Measurements from ENCODE around the gene KLF13. TPM values are rescaled to one million over a fixed set of nuclear protein-coding genes. Genes with fewer than 3 reads are reported as not detected.
"Not testable (repeated sequence)": the region's sequence is repeated elsewhere in the genome, so short reads cannot be mapped to it uniquely, and the experiment has no call there.

Gene KLF13
- total RNA-seq, 2 donors from 2014 or later, result 95.1 to 153 TPM

DNA sequence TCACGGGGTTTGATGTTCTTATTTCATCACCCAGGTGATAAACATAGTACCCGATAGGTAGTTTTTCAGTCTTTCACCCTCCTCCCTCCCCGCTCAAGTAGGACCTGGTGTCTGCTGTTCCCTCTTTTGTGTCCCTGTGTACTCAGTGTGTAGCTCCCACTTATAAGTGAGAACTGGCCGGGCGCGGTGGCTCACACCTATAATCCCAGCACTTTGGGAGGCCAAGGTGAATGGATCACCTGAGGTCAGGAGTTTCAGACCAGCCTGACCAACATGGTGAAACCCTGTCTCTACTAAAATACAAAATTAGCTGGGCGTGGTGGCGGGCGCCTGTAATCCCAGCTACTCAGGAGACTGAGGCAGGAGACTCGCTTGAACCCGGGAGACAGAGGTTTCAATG, 29.5 kb downstream of the KLF13 start:
- H3K36me3 Mint-ChIP-seq; H3K9me3 Mint-ChIP-seq; H3K27me3 Mint-ChIP-seq; ATAC-seq; DNase-seq (ENCODE audit: low spot score): not testable (repeated sequence)
- Mint-ChIP-seq H3K4me1 (ENCODE audit: low read depth in 2 of 2) (peaks cover 74 to 80% of the 10 kb centered on the region in 2 donors), H3K4me3 (peak overlapping the region; percentile 87), H3K27ac (peak overlapping the region; percentile 83 to 99)

- H3K36me3 Mint-ChIP-seq, result peaks cover 7% of the 10 kb centered on the region
- DNase-seq (ENCODE audit: low spot score) (no peak), ATAC-seq (no peak)
- H3K9me3 Mint-ChIP-seq, result no peaks in the 10 kb centered on the region
- H3K4me3 Mint-ChIP-seq, result peak overlapping the region; percentile 87
- H3K27me3 Mint-ChIP-seq, result no peaks in the 10 kb centered on the region
- peaks cover 77 to 84% of the 10 kb centered on the region in 2 donors for H3K4me1 Mint-ChIP-seq (ENCODE audit: low read depth in 2 of 2)
- H3K27ac Mint-ChIP-seq, result peak overlapping the region; percentile 83 to 99
Observed at GRCh38 chr15:31357148-31357547, 30.5 kb downstream of the KLF13 start.

GRCh38 chr15:31358163-31358562, 31.5 kb downstream of the KLF13 start:
- Mint-ChIP-seq H3K27ac (peak overlapping the region; percentile 83 to 99), H3K4me1 (ENCODE audit: low read depth in 2 of 2) (peaks cover 76 to 85% of the 10 kb centered on the region in 2 donors), H3K4me3 (peak overlapping the region; percentile 89), H3K27me3 (no peaks in the 10 kb centered on the region), H3K36me3 (peaks cover 7% of the 10 kb centered on the region), H3K9me3 (no peaks in the 10 kb centered on the region)
- ATAC-seq, result no peak
- no peak for DNase-seq (ENCODE audit: low spot score)

DNA sequence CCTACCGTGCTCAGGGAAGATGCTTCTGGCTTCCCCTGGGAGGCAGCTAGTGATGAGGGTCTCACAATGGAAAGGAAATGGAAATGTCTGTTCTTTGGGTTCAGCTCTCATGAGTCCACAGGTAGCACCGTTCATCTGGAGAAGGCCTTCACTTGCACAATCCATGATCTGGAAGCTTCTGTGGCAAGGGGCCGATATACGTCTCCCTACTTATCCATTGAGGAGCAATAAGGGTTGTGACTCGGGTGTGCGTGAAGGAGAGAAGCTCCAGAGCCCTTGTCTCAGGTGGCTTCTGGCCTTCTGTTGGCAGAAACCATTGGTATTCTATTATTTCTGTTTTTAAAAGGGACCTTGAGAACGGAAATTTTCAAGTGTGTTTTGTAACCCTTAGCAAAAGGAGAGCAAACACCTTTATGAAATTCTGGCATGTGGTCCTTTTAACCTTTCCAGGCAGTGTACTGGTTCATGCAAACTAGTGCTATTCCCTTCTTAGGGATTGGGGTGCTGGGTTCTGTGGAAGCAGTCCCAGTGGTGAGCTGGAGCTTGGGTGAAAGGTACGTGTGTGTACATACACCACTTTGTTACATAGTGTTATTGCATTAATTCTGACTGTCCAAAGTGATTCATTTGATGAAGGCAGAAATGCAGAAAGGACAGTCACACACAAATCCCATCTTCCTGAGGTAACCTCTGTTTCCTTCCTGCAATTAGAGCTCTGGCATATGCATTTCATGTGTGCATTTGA, 32.5 kb downstream of the KLF13 start:
- Mint-ChIP-seq H3K4me1 (ENCODE audit: low read depth in 2 of 2) (peaks cover 82 to 88% of the 10 kb centered on the region in 2 donors), H3K36me3 (peaks cover 7% of the 10 kb centered on the region), H3K27me3 (no peaks in the 10 kb centered on the region), H3K9me3 (no peaks in the 10 kb centered on the region), H3K4me3 (peak overlapping the region; percentile 89), H3K27ac (peak overlapping the region; percentile 83 to 99)
- ATAC-seq (no peak), DNase-seq (ENCODE audit: low spot score) (no peak)

- Mint-ChIP-seq H3K36me3 (peaks cover 7% of the 10 kb centered on the region), H3K4me3 (peak overlapping the region; percentile 89), H3K4me1 (ENCODE audit: low read depth in 2 of 2) (peaks cover 85 to 94% of the 10 kb centered on the region in 2 donors), H3K27me3 (no peaks in the 10 kb centered on the region), H3K27ac (peak overlapping the region; percentile 83 to 99), H3K9me3 (no peaks in the 10 kb centered on the region)
- DNase-seq (ENCODE audit: low spot score) (no peak), ATAC-seq (no peak)
Observed at GRCh38 chr15:31359702-31360111, 33.1 kb downstream of the KLF13 start.

GRCh38 chr15:31360158-31360561, 33.5 kb downstream of the KLF13 start:
- H3K27ac Mint-ChIP-seq, result peak overlapping the region; percentile 83 to 99
- H3K9me3 Mint-ChIP-seq, result no peaks in the 10 kb centered on the region
- DNase-seq (ENCODE audit: low spot score), result no peak
- peak overlapping the region; percentile 89 for H3K4me3 Mint-ChIP-seq
- H3K4me1 Mint-ChIP-seq (ENCODE audit: low read depth in 2 of 2), result peaks cover 83 to 99% of the 10 kb centered on the region in 2 donors
- ATAC-seq, result no peak
- no peaks in the 10 kb centered on the region for H3K27me3 Mint-ChIP-seq
- H3K36me3 Mint-ChIP-seq, result peaks cover 7% of the 10 kb centered on the region

DNA sequence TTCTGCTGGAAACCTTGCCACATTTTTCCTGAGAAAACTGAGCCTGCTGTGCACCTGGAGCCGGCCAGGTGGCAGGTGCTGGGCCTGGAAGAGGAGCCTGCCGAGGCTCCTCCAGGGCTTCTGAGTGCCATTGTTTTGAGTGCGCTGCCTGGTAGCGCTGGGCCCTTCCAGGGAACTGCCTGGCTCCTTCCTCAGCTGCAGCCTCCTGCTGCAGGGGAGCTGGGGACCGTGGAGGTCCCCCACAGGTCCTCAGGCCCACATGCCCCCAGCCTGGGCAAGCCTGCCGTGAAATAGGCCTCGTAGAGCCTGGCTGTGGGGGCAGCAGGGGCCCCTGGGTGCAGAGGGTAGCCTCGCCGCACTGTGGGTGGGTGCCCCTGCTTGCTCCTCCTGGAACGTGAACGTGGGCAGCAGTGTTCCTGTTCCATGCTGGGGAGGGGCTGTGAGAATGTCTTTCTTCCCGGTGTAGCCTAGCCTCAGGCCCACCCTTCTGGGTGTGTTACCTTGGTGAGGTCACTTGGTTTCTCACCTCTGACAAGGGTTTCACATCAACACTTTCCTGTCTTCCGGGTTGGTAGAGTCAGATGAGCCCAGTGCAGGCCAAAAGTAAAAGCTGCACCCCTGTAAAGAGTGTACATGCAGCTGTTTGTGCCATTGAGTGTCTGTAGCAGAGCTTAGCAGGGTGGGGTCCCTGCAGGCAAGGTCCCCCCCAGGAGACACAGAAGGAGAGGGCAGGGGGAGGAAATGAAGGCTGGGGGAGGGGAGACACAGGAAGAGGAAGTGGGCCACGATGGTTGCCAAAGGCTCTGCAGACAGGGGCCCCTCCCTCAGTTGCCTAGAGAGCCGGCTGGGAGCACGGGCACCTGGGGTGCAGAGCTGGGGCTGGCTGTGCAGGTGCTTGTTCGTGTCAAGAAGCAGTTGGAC, 34.5 kb downstream of the KLF13 start:
- Mint-ChIP-seq H3K4me1 (ENCODE audit: low read depth in 2 of 2) (peaks cover 83 to 98% of the 10 kb centered on the region in 2 donors), H3K27me3 (no peaks in the 10 kb centered on the region), H3K4me3 (peak overlapping the region; percentile 89), H3K36me3 (peaks cover 7% of the 10 kb centered on the region), H3K27ac (peak overlapping the region; percentile 83 to 99), H3K9me3 (no peaks in the 10 kb centered on the region)
- peak; percentile 76 for DNase-seq (ENCODE audit: low spot score)
- ATAC-seq, result peak; percentile 77 to 80

DNA sequence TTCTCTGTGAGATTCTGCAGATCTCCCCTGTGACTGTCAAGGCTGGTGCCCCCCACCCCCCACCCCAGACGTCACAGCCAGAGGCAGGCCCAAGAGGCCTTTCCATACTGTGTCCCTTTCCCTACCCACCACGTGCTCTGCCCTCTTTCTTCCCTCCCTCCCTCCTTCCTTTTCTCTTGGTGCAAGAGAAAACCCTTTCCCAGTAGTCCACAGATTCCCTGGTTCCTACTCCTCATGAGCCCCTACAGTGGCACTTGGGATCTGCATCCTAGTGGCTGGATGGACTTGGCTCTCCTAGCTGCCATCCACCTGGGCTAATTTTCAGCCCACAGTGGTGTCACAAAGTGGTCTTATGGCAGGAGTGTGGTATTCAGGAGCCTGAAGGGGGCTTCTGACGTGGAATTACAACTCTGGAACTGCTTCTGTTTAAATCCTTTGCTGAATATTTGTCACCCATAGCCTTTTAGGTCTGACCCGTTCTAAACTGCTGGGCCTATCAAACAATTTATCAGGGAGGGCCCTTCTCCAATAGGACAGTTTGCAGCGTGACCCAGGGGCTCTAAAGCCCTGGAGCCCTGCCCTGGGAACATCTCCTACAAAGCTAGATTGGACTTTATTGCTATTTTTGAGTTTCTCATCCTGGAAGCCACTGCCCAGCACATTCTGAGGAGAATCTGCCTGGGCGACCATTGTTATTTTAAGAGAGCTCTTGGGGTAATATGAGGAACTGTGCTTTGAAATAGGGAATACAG, 35.3 kb downstream of the KLF13 start:
- DNase-seq (ENCODE audit: low spot score) (no peak), ATAC-seq (no peak)
- H3K4me1 Mint-ChIP-seq (ENCODE audit: low read depth in 2 of 2), result peaks cover 83 to 98% of the 10 kb centered on the region in 2 donors
- H3K27me3 Mint-ChIP-seq, result no peaks in the 10 kb centered on the region
- peak overlapping the region; percentile 89 for H3K4me3 Mint-ChIP-seq
- H3K27ac Mint-ChIP-seq, result peak overlapping the region; percentile 83 to 99
- peaks cover 3% of the 10 kb centered on the region for H3K36me3 Mint-ChIP-seq
- H3K9me3 Mint-ChIP-seq, result no peaks in the 10 kb centered on the region

- peaks cover 85 to 99% of the 10 kb centered on the region in 2 donors for H3K4me1 Mint-ChIP-seq (ENCODE audit: low read depth in 2 of 2)
- no peak for DNase-seq (ENCODE audit: low spot score)
- no peak for ATAC-seq
- H3K27me3 Mint-ChIP-seq, result no peaks in the 10 kb centered on the region
- H3K27ac Mint-ChIP-seq, result peak overlapping the region; percentile 83 to 99
- H3K4me3 Mint-ChIP-seq, result peak overlapping the region; percentile 89
- H3K36me3 Mint-ChIP-seq, result no peaks in the 10 kb centered on the region
- no peaks in the 10 kb centered on the region for H3K9me3 Mint-ChIP-seq
Observed at GRCh38 chr15:31362886-31363285, 36.3 kb downstream of the KLF13 start.

- DNase-seq (ENCODE audit: low spot score), result peak; percentile 39
Observed at GRCh38 chr15:31364301-31365031, 37.8 kb downstream of the KLF13 start.

DNA sequence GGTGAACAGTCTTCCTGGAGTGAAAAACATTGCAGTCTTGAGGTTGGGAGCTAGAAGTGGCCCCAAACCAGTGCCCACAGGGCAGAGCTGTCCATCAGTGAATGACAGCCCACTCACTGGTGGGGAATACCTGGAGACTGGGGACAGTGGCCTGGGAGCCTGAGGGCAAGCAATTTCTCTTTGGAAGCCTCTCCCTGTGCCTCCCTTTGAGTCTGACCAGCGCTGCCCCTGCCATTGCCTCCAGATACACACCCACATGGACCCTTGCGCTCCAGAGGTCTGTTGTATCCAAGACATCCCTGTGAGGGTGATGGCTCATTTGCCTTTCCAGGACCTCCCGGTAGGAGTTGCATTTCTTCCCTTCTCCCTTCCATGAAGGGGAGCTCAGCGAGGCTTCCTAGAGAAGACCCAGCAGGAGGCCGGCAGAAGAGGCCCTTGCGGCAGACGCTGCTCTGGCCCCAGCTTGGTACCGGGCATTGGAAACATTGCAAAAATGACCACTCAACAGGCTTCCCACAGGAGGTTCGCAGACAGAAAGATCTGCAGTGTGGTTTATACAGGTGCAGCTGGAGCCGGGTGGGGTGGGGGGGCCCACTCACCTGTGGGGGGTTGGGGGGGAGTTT, 38.5 kb downstream of the KLF13 start:
- Mint-ChIP-seq H3K9me3 (no peaks in the 10 kb centered on the region), H3K27ac (peak overlapping the region; percentile 83 to 99), H3K36me3 (peaks cover 7% of the 10 kb centered on the region), H3K4me3 (peak overlapping the region; percentile 89), H3K4me1 (ENCODE audit: low read depth in 2 of 2) (peaks cover 86 to 99% of the 10 kb centered on the region in 2 donors), H3K27me3 (no peaks in the 10 kb centered on the region)
- DNase-seq (ENCODE audit: low spot score) (peak; percentile 49), ATAC-seq (no peak)

More at GRCh38 chr15:31364301-31365031, 37.8 kb downstream of the KLF13 start:
- peaks cover 86 to 99% of the 10 kb centered on the region in 2 donors for H3K4me1 Mint-ChIP-seq (ENCODE audit: low read depth in 2 of 2)
- H3K4me3 Mint-ChIP-seq, result peak overlapping the region; percentile 89
- peak overlapping the region; percentile 83 to 99 for H3K27ac Mint-ChIP-seq
- no peaks in the 10 kb centered on the region for H3K9me3 Mint-ChIP-seq
- H3K27me3 Mint-ChIP-seq, result no peaks in the 10 kb centered on the region
- peaks cover 1% of the 10 kb centered on the region for H3K36me3 Mint-ChIP-seq
- no peak for ATAC-seq

- H3K36me3 Mint-ChIP-seq, result peaks cover 7% of the 10 kb centered on the region
- no peaks in the 10 kb centered on the region for H3K27me3 Mint-ChIP-seq
- DNase-seq (ENCODE audit: low spot score) (peak; percentile 86), ATAC-seq (peak; percentile 80 to 87)
- H3K4me1 Mint-ChIP-seq (ENCODE audit: low read depth in 2 of 2), result peaks cover 91 to 99% of the 10 kb centered on the region in 2 donors
- H3K27ac Mint-ChIP-seq, result peak overlapping the region; percentile 83 to 99
- peak overlapping the region; percentile 89 for H3K4me3 Mint-ChIP-seq
- no peaks in the 10 kb centered on the region for H3K9me3 Mint-ChIP-seq
Observed at GRCh38 chr15:31365655-31366127, 39.1 kb downstream of the KLF13 start.
